ENCODE results near the gene CHD1L.

- no peak for TF ChIP-seq MYC (IDR thresholded peaks at IDR 0.05; ENCODE audit: low read depth, low read length)
- TF ChIP-seq CTCF (IDR thresholded peaks at IDR 0.05; ENCODE audit: extremely low read depth in 1 of 2, insufficient read depth in 1 of 2, low read depth in 1 of 2, low read length in 2 of 2) = no peak
- no peak for TF ChIP-seq EZH2 (IDR thresholded peaks at IDR 0.05; ENCODE audit: borderline replicate concordance, low read depth, low read length, severe bottlenecking)
- TF ChIP-seq POLR2A (IDR thresholded peaks at IDR 0.05; ENCODE audit: low read depth, low read length) = no peak
- TF ChIP-seq POLR2AphosphoS5 (IDR thresholded peaks at IDR 0.05; ENCODE audit: insufficient read depth, low read depth, low read length) = no peak
- TF ChIP-seq MAX (IDR thresholded peaks at IDR 0.05; ENCODE audit: insufficient read depth, insufficient read length) = no peak
Measured at GRCh38 chr1:147214842-147215539, 27.5 kb upstream of the CHD1L start.

Measured in endothelial cell of umbilical vein (primary cell).